Skin epidermis (tissue), 12 donors: ENCODE data around the gene TUBB6.

Experiments used
- H3K27ac ChIP-seq, 21 experiments: fragments of 200-600 bp; sonication (generic) in 11 of 21; one replicate each; pipeline ENCODE4 v1.5.0; 2020; ENCODE audit warnings: mild to moderate bottlenecking in 3 of 21, inconsistent platforms in 2 of 21, moderate library complexity in 2 of 21
- H3K4me3 ChIP-seq, 7 experiments: fragments of 200-600 bp; sonication (generic) in 2 of 7; one replicate each; pipeline ENCODE4 v1.5.0; 2020; ENCODE audit warnings: inconsistent platforms in 2 of 7, mild to moderate bottlenecking in 2 of 7, moderate library complexity in 1 of 7

TUBB6 gene

DNA sequence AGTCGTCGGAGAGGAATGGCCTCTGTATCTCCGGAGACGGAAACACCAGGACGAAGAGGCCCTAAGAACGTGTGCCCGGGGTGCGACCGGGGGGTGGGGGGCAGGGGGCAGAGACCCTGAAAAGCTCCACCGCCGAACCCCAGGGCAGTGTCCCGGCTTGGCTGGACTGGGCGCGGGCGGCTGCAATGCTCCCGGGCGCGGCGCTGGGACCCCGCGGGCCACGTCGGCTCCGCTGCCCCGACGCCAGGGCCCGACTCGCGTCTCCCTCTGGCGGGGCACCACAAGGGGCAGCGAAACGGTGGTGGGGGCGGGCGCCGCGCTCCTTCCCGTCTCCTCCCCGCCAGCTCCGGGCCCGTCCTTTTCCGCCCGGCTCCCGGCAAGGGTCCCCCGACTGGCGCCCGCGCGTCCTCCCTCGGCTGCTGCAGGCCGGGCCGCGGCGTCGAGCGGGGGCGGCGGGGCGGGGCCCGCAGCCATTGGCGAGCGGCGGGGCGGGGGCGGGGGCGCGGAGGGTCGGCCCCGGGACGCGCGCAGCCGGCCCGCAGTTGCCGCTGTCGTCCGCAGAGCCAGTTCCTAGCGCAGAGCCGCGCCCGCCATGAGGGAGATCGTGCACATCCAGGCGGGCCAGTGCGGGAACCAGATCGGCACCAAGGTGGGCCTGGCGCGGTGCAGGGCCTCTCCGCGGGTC is at the start of gene TUBB6:
TUBB6 (plus strand) TSS at position 541 of the 685 bp plus-strand sequence; CDS start at position 593, 52 bp downstream.
- Histone ChIP-seq H3K4me3 (peak within 1 kb of the TSS; percentile 60 to 98 (median 75)), H3K27ac (peak within 1 kb of the TSS; percentile 87 to 100 (median 98))

DNA sequence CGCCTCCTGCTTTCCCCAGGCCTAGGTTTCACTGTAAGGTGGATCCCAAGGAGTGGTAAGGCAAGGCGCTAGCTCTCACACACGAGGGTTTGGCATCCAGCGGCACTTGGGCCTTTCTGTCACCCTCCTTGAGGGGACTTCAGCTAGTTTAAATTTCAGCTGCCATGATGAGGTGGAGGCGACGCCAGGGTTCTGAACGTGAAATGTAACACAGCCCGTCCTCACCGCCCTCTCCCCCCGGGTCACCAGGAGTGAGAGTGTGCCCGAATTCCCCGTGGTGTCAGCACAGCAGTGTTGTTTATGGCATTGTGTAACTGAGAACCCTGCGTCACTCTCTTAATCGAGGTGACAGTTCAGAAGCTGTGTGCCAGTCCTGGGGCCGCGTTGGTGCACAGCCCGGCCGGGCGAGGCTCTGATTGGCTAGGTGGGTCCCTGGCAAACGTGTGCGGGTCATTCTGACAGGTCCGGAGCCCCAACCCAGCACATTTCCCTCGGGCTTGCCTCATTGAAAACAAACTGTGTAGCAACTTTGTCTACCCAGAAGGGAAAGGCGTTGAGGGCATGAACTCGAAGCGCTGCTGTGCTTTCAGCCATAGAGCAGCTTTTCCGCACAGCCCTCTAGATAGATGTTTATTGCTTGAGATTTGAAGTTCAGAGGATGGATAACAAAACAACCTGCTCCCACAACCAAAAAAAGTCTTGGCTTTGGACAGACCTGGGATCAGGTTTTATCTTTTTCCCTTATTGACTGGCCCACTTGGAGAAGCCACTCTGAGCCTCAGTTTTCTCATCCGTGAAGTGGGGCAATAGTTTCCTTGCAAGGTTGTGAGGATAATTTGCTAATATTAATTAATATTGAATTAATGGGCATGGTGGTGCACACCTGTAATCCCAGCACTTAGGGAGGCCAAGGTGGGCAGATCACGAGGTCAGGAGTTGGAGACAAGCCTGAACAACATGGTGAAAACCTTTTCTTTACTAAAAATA is 49.0 kb upstream of the TUBB6 start:
- H3K27ac ChIP-seq, result peak overlapping the region in 18 of 21 experiments; percentile 12 to 83 (median 66)

DNA sequence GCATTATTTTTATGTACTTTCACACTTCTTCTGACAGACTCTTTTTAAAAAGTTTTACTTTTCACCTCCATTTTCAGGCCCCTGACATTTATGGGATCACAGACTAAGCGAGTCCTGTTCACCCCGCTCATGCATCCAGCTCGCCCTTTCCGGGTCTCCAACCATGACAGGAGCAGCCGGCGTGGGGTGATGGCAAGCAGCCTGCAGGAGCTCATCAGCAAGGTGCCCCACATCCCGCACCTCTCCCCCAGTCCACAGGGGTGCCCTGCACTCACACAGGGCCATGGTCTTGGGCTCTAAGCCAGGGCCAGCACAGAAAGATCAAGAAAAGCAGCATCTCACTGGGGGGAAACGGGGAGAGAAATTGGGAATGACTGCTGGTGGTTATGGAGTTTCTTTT is 45.3 kb upstream of the TUBB6 start:
- no peak overlapping the region for H3K4me3 ChIP-seq
- no peak overlapping the region for H3K27ac ChIP-seq

More for the DNA sequence above, 49.0 kb upstream of the TUBB6 start:
- H3K4me3 ChIP-seq, result no peak overlapping the region

DNA sequence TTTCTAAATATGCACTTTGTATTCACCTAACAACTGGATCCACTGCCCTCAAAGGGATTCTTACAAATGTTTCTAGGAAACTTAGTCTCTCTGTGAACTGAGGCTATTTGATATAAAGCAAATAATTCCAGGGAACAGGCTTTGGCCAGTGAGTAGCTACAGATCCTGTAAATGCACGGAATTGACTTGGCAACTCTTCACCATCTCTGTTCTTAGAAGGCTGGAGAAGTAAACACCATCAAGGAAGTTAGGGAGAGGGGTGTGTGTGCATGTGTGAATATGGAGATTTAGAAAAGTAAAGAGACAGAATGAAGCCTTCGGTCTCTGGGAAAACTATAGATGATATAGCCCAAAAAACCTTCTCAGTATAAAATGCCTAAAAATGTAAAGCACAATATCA is 43.2 kb upstream of the TUBB6 start:
- H3K27ac ChIP-seq, result no peak overlapping the region
- no peak overlapping the region for H3K4me3 ChIP-seq

DNA sequence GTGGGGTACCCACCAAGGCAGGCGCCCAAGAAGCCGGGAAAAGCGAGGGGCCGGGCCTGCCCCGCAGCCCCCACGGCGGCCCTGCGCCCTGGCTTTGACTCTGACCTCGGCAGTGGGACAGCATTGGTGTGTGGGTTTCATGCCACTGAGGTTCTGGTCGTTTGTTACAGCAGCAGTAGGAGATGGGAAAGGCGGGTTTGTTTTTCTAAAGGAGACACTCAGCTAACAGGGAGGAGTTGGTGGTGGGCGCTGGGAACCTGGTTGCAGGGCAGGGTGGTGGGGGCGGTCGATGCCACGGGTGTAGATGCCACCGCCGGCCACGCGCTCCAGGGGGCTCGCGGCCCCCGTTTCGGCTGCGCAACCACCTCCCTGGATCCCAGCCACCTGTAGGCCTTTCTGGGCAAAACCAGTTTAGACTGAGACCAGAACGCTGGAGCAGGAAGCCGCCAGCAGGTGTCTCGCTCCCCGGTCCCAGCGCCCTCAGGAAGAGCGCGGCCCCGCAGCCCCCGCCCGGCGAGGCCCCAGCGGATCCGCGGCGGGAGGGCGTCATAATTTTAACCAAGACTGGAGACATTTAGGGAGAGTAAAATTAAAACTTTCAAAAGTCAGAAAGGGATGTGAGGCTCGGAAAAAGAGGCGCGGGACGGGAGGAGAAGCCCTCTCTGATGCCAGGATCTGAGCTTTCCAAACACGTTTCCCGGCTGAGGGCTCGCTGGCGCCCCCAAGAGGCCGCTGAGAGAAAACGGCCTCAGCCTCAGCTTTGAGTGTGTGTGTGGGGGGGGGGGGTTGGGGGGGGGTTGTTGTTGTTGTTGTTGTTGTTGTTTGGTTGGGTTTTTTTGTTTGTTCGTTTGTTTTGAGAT is 36.4 kb upstream of the TUBB6 start:
- Histone ChIP-seq H3K27ac (peak overlapping the region in 12 of 21 experiments; percentile 1 to 82 (median 57)), H3K4me3 (peak overlapping the region; percentile 14 to 40 (median 33))

DNA sequence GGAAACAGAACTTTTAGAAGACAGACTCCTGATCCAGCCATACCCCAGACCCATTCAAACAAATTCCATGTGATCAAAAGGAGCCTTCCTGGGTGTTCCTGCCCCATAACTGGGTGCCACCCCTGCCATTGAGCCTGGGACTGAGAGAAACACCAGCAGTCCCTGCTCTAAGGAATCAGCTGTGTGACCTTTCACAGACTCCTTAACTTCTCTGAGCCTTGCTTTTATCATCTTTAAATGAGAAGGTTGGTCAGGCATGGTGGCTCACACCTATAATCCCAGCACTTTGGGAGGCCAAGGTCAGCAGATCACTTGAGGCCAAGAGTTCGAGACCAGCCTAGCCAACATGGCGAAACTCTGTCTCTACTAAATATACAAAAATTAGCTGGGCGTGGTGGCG is 33.2 kb upstream of the TUBB6 start:
- Histone ChIP-seq H3K4me3 (no peak overlapping the region), H3K27ac (no peak overlapping the region)

DNA sequence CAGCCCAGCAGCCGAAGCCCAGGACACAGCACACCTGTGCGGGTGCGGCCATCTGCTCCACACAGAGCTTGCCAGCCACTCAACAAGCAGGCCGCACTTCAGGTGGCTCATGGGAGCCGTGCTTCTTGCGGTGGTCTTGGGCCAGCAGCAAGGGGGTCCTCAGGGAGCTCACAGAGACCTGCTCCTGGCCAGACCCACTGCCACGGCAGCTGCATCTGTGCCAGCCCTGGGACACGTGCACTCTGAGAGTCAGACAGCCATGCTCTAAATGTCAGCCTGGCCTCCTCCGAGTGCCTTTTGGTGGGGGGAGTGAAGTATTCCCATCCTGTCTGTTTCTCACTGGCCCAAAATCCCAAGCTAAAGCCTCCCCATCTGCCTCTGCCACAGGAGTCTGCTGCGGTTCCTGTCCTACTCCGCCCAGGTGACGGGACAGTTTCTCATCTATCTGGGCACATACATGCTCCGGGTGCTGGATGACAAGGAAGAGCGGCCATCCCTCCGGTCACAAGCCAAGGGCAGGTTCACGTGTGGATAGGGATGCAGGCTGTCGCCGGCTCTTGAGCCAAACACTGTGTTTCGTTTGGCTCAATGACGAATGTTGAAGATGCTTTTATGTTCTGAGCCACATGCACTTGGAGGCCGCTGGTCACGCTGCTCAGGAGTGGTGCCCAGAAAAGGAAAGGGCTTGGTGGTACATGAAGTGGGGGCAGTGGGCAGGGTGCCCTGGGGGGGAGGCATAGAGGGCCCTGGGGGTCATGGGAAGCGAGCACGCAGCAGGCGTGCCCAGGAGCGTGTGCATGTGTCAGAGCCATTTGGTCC is 31.1 kb upstream of the TUBB6 start:
- no peak overlapping the region for H3K27ac ChIP-seq
- H3K4me3 ChIP-seq, result no peak overlapping the region

DNA sequence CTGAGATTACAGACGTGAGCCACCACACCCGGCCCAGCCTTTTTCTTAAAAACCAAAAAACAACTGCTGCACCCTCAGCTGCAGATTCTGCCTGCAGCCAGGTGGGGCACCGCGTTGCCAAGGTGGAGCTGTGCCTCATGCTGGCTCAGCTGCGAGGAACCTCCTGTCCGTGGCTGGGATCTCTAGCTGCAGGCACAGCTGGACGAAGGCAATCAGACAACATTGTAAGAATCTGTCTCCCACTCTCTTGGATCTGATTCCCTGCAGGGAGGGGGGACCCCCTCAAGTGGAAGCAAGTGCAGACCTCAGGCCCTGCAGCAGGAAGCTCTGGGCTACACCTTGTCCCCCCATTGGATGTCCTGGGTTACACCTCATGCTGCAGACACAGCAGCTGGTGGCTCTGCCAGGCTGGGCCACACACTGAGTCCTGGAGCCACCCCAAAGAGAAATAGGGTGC is 29.8 kb upstream of the TUBB6 start:
- peak overlapping the region in 20 of 21 experiments; percentile 50 to 94 (median 83) for H3K27ac ChIP-seq
- H3K4me3 ChIP-seq, result peak overlapping the region in 2 of 7 experiments; percentile 11 to 13

DNA sequence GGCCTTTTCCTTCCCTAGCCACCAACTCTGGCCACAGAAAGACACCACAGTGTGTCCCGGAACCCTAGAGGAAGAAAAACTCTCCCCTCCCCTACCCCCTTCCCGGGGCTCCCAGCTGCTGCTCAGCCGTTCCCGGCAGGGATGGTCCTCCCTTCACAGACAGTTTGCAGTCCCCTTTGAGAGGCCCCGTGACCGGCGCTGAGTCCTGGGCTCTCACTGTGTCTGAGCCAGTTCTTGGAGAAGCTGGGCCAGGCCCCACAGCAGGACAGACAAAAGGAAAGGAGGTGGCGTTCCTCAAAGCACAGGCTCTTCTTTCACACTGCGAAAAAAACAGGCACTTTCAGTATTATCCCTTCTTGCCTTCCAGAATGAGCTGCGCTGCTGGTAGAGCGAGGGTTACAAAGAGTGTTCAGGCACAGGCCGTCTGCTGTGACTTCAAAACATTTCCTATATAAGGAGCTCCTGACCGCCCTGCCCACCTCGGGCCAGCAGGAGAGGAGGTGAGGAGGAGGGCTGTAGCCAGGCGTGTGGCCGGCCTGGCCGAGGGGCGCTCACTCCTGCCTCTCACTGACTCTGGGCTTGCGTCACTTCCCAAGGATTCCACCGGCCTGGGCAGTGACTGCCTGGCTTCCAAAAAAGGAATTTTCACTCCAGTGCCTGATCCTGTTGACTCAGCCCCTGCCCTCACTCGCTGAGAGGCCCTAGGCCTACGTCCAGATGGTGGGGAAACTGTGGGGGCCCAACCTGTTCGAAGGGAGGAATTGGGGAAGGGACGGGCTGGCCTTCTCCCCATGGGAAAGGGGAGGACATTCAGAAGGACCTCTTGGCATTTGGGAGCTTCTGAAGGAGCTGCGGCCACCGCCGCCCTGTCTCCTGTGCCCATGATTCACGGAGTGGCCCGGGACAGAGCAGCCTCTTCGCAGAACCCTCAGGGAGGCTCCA is 29.0 kb upstream of the TUBB6 start:
- Histone ChIP-seq H3K27ac (peak overlapping the region in 20 of 21 experiments; percentile 50 to 94 (median 83)), H3K4me3 (peak overlapping the region in 3 of 7 experiments; percentile 1 to 13 (median 11))

DNA sequence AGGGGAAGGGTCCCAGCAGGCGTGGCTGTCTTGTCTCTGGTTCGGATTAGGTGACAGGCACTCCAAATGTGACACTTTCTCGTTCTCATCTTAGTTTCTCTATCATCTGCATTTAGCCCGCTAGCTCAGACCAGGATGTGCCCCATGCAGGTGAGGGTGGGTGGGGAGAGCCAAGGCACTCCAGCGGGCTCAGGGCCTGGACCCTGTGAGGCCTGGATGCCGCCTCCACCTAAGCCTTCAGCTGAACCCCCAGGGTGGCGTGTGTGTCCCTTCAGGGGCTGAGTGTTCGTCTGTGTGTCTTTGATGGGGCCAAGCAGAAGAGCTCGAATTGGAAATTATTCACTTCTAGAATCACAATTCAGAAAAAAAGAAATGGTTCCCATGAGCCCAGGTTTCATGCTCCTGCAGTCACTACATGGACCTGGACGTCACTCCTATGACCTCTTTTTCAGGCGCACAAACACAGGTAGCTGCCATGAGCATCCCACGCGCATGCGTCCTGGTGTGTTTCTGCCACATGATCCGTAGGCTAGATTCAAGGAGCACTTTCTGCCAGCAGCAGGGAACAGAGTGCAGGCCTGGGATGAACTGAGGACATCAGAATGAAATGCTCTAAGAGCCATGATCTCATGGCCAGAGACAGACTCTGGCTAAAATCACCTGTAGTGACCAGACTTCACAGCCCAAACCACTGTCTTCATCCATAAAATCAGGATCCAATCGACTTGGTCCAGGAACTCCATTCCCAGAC is 28.1 kb upstream of the TUBB6 start:
- H3K27ac ChIP-seq, result peak overlapping the region in 20 of 21 experiments; percentile 41 to 94 (median 83)
- no peak overlapping the region for H3K4me3 ChIP-seq

DNA sequence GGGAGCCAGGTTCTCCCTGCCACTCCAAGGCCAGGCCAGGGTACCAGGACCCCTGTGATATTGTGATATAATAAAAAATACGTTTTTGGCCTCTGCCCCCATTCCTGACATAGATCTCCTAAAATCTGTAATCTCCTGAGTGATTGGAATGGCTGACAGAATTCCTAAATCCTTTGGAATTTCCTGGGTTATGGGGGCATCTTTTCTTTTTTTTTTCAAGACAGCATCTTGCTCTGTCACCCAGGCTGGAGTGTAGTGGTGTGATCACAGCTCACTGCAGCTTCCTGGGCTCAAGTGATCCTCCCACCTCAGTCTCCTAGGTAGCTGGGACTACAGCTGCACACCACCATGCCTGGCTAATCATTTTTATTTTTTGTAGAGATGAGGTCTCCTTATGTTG is 26.2 kb upstream of the TUBB6 start:
- Histone ChIP-seq H3K27ac (peak overlapping the region in 2 of 21 experiments; percentile 33 to 35), H3K4me3 (no peak overlapping the region)

DNA sequence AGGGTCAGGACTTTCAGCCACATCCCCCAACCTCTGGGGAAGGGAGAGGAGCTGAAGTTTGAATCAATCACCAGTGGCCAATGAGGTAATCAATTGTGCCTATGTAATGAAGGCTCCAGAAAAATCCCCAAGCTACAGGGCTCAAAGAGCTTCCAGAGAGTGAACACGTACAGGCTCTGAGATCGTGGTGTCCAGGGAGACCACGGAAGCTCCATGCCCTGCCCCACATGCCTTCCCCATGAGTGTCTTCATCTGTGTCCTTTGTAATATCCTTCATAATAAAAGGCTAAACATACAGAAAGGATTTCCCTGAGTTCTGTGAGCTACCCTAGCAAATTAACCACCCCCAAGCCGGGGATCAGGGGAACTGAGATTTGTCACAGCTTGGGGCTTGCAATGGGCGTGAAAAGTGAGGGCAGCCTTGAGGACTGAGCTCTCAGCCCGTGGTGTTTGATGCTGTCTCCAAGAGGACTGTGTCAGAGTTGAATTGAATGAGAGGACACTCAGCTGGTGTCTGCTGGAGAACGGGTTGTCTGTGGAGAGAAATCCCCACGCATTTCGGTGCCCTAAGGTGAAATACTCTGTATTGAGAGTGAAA is 25.5 kb upstream of the TUBB6 start:
- Histone ChIP-seq H3K4me3 (no peak overlapping the region), H3K27ac (peak overlapping the region in 2 of 21 experiments; percentile 33 to 35)

DNA sequence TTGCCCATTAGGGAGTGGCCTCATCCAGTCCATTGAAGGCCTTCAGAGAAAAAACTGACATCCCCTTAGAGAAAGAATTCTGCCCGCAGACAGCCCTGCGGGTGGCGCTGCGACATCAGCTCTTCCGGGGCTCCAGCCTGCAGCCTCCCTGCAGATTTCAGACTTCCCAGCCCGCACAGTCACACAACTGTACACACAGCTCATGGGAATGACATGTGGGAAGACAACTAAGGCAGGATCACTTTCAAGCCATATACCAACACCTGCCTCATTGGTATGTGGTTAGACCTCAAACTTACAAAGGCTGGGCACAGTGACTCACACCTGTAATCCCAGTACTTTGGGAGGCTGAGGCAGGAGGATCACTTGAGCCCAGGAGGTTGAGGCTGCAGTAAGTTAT is 24.8 kb upstream of the TUBB6 start:
- no peak overlapping the region for H3K27ac ChIP-seq

DNA sequence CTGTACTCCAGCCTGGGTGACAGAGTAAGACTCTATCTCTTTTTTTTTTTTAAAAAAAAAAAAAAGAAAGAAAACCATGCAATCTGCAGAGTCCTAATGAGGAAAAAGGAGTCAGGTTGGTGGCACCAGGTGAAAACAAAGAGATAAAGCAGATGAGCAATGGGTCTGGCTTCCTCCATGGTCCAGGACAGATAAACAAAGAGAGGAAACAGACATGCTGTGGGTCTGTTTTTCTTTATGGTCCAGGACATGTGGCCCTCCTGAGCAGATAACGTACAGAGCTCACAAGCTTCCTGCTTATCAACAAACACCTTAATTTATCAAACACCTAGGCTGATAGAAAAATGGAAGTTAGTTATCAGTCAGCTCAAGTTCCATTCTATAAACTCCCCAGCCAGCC is 24.4 kb upstream of the TUBB6 start:
- no peak overlapping the region for H3K4me3 ChIP-seq
- H3K27ac ChIP-seq, result no peak overlapping the region

More for the DNA sequence above, 24.8 kb upstream of the TUBB6 start:
- no peak overlapping the region for H3K4me3 ChIP-seq

DNA sequence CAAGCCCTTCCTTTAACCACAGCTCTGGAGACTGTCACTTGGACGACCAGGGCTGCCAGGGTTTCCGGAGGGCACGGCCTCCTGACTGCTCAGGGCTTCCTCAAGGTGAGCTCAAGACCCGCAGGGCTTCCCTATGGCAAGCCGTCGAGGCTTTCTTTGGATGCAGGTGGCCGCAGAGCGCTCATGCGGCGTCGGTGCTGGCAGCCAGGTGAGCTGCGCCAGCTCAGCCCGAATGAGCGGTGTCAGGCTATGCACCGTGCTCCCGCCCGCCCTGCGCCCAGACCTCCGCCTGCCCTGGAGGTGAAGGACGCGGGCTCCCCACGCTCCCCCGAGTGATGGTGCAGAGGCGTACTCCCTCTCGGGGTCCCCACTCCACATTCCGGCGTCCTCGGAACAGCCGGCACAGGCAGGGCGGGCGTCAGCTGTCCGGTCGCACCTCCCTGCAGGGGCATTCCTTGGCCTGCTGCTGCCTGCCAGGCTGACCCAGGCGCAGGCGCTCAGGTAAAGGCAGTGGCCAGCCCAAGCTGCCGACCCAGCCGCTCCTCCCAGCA is 20.8 kb upstream of the TUBB6 start:
- H3K4me3 ChIP-seq, result peak overlapping the region; percentile 18 to 41 (median 22)
- H3K27ac ChIP-seq, result peak overlapping the region in 11 of 21 experiments; percentile 10 to 77 (median 68)
